ENCODE measurements around the gene CCND1.
"Not testable (repeated sequence)": the region's sequence is repeated elsewhere in the genome, so short reads cannot be mapped to it uniquely, and the experiment has no call there.

CCND1 gene

GRCh38 chr11:69618237-69618636 lies 22.7 kb upstream of the CCND1 start:
- no peak for DNase-seq

- DNase-seq, result no peak
These were observed 20.2 kb upstream of the CCND1 start for GRCh38 chr11:69620683-69621290.

GRCh38 chr11:69622097-69622681 lies 18.8 kb upstream of the CCND1 start:
- not testable (repeated sequence) for DNase-seq

GRCh38 chr11:69624293-69624692 lies 16.7 kb upstream of the CCND1 start:
- DNase-seq, result no peak

GRCh38 chr11:69625476-69625875 lies 15.5 kb upstream of the CCND1 start:
- DNase-seq, result no peak

- DNase-seq, result no peak
These were observed 13.4 kb upstream of the CCND1 start for GRCh38 chr11:69627551-69627950.

- no peak for DNase-seq
These were observed 10.9 kb upstream of the CCND1 start for GRCh38 chr11:69630017-69630416.

- DNase-seq, result no peak
These were observed 10.5 kb upstream of the CCND1 start for GRCh38 chr11:69630424-69630823.

GRCh38 chr11:69632900-69633299 lies 8.1 kb upstream of the CCND1 start:
- DNase-seq, result no peak

GRCh38 chr11:69634069-69634468 lies 6.9 kb upstream of the CCND1 start:
- DNase-seq, result no peak

- DNase-seq, result no peak
These were observed 6.4 kb upstream of the CCND1 start for GRCh38 chr11:69634590-69634989.

GRCh38 chr11:69635195-69635594 lies 5.8 kb upstream of the CCND1 start:
- DNase-seq, result no peak

- no peak for DNase-seq
These were observed 5.0 kb upstream of the CCND1 start for GRCh38 chr11:69635804-69636511.

GRCh38 chr11:69636512-69637197 lies 4.3 kb upstream of the CCND1 start:
- no peak for DNase-seq

- DNase-seq, result no peak
These were observed 3.6 kb upstream of the CCND1 start for GRCh38 chr11:69637198-69637940.

GRCh38 chr11:69637941-69638871 lies 2.8 kb upstream of the CCND1 start:
- DNase-seq, result no peak

- no peak for DNase-seq
These were observed 1.8 kb upstream of the CCND1 start for GRCh38 chr11:69638941-69639681.

GRCh38 chr11:69639831-69640230 lies 1.1 kb upstream of the CCND1 start:
- no peak for DNase-seq

GRCh38 chr11:69640260-69640994 lies 529 bp upstream of the CCND1 start:
- no peak for DNase-seq
